BJ (cell line): Measurements from ENCODE around the gene SPATA16. TPM values are rescaled to one million over a fixed set of nuclear protein-coding genes. Genes with fewer than 3 reads are reported as not detected.

Source experiments
- CTCF ChIA-PET: fragments of 350-600 bp; formaldehyde crosslinking; extraction: SDS; loops from one replicate; lab custom pipeline; 2021; ENCODE audit warnings: antibody characterized with exemption, inconsistent platforms; lab: Yijun Ruan, JAX
- POLR2A ChIA-PET: fragments of 300-600 bp; sonication (Branson Sonifier 250); formaldehyde crosslinking; extraction: SDS; loops from one replicate; lab custom pipeline; 2021; ENCODE audit warnings: antibody characterized with exemption; lab: Charles Lee
- DNase-seq: peaks from one replicate; pipeline ENCODE4 v3.0.0-alpha.2; 2011; ENCODE audit warnings: low read depth
- H3K27me3 ChIP-seq: 2 replicates; pipeline ENCODE4 v1.6.0; 2011; ENCODE audit warnings: low read length; ENCODE audit not compliant: control insufficient read depth, insufficient read depth
- H3K36me3 ChIP-seq: 2 replicates; pipeline ENCODE4 v1.5.1; 2011; ENCODE audit warnings: low read length; ENCODE audit not compliant: control insufficient read depth, insufficient read depth
- H3K4me3 ChIP-seq: 2 replicates; pipeline ENCODE4 v1.5.1; 2011; ENCODE audit warnings: low read depth, mild to moderate bottlenecking, control low read depth, low read length
- CTCF ChIP-seq: IDR thresholded peaks from 2 replicates; pipeline ENCODE4 v1.5.1; 2011; ENCODE audit warnings: low read depth, mild to moderate bottlenecking, control low read depth, inconsistent platforms, low read length, moderate library complexity; ENCODE audit not compliant: insufficient read depth
- polyA plus RNA-seq: library from polyadenylated mRNA; depleted of rRNA; stranded (reverse); fragments of >200 nt; gene quantifications from 2 replicates; pipeline ENCODE4 v1.2.3, GENCODE V29; 2011

Gene SPATA16
- polyA plus RNA-seq, 1 experiment, result not detected

- H3K27me3 ChIP-seq, result no peaks in the 10 kb centered on the region
- H3K36me3 ChIP-seq, result no peaks in the 10 kb centered on the region
- ChIA-PET CTCF (interaction anchor here (1.5 kb wide), 1 partner anchor 11 kb away, joined by 4 read pairs; no protein-coding TSS in a partner anchor), POLR2A (no interaction called here)
- TF ChIP-seq CTCF, result no peak
- no peak overlapping the region for H3K4me3 ChIP-seq
- no peak for DNase-seq
Observed at GRCh38 chr3:172939651-172940293, 201.3 kb downstream of the SPATA16 start.

DNA sequence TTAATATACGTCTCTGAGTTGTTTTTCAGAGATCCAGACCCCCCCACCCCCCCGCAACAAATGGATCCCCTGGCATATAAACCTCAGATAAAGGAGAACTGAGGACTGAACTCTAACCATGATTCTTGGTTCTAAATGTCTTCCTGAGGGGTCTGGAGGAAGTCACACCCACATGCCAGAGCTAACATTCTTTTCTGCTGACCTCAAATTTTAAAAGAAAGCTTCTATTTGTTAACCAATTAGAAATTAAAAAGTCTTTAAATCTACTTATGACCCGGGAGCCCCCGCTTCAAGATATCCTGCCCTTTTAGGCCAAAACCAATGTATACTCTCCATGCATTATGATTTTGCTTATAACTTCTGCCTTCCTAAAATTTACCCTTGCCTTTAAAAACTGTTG lies 202.2 kb downstream of the SPATA16 start:
- ChIA-PET CTCF (no interaction called here), POLR2A (interaction anchor here (0.6 kb wide), 2 partner anchors 16 to 1338 kb away, joined by 3 to 7 read pairs; no protein-coding TSS in a partner anchor)
- no peak for TF ChIP-seq CTCF
- Histone ChIP-seq H3K27me3 (no peaks in the 10 kb centered on the region), H3K36me3 (no peaks in the 10 kb centered on the region), H3K4me3 (no peak overlapping the region)
- no peak for DNase-seq

DNA sequence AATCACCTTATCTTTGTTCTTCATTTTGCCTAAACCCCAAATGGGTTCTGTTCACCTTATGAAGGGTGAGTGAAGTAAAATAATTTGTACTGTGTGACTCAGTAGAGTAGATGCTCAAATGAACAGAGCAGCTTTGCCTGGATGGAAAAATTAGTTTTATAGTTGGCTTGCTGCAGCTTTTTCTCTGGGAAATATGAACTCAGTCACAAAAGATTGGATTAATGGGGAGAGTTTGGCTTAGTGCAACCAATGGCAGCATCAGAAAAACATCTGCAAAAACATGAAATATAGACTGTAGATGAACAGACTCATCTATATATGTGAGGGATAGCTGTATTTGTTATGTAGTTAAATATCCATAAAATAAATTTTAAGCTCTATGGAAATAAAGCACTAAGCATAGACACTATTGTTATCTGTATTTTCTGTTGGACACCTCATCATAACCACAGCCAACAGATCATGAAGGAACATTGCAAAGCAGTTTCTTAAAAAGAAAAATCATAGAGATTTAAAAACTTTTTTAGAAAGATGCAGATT lies 209.2 kb downstream of the SPATA16 start:
- Histone ChIP-seq H3K4me3 (no peak overlapping the region), H3K36me3 (no peaks in the 10 kb centered on the region), H3K27me3 (no peaks in the 10 kb centered on the region)
- CTCF ChIA-PET, result no interaction called here
- POLR2A ChIA-PET, result no interaction called here
- no peak for DNase-seq
- no peak for TF ChIP-seq CTCF

- ChIA-PET CTCF (interaction anchor here (1.5 kb wide), 1 partner anchor 11 kb away, joined by 4 read pairs; no protein-coding TSS in a partner anchor), POLR2A (no interaction called here)
- no peak overlapping the region for H3K4me3 ChIP-seq
- no peak for TF ChIP-seq CTCF
- no peak for DNase-seq
- H3K36me3 ChIP-seq, result no peaks in the 10 kb centered on the region
- H3K27me3 ChIP-seq, result no peaks in the 10 kb centered on the region; the same call in 1 of the 2 replicates
Observed at GRCh38 chr3:172929451-172929850, 211.6 kb downstream of the SPATA16 start.

- Histone ChIP-seq H3K27me3 (no peaks in the 10 kb centered on the region; the same call in 1 of the 2 replicates), H3K36me3 (no peaks in the 10 kb centered on the region), H3K4me3 (no peak overlapping the region)
- ChIA-PET POLR2A (no interaction called here), CTCF (no interaction called here)
- no peak for TF ChIP-seq CTCF
- DNase-seq, result no peak
Observed at GRCh38 chr3:172924546-172924945, 216.5 kb downstream of the SPATA16 start.
